ENCODE results near the gene TM9SF1.
A peak's percentile ranks its signal among the peaks of the same experiment; 100 is the strongest.
"Not testable (repeated sequence)": the region's sequence is repeated elsewhere in the genome, so short reads cannot be mapped to it uniquely, and the experiment has no call there.

The TM9SF1 gene

DNA sequence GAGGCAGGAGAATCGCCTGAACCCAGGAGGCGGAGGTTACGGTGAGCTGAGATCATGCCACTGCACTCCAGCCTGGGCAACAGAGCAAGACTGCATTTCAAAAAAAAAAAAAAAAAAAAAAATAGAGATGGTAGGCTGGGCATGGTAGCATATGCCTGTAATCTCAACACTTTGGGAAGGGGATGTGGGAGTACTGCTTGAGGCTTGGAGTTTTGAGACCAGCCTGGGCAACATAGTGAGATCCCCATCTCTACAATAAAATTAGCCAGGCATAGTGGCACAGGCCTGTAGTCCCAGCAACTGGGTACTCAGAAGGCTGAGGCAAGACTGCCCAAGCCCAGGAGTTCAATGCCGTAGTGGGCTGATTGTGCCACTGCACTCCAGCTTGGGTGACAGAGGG is 27.7 kb upstream of the TM9SF1 start:
- DNase-seq, result not testable (repeated sequence)

- DNase-seq, result no peak
Measured at GRCh38 chr14:24219521-24219920, 24.3 kb upstream of the TM9SF1 start.

- no peak for DNase-seq
Measured at GRCh38 chr14:24219080-24219479, 23.8 kb upstream of the TM9SF1 start.

GRCh38 chr14:24216876-24217275 is 21.6 kb upstream of the TM9SF1 start:
- not testable (repeated sequence) for DNase-seq

DNA sequence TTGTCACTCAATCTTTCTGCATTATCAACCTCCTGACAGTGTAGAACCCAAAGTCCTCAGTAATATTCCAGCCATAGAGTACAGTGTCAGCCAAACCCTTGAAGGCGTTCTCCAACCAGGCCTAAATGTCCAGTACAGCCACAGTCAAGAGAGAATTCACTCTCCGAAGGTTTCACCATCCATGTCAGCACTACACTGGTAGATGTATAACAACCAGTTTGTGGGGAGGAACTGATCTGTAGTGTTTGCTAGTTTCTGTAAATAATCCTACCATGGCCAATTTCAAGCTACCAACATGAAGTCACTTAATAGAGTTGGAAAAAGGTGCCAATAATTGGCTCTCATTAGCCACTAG is 21.1 kb upstream of the TM9SF1 start:
- DNase-seq, result no peak

- peak; percentile 86 for DNase-seq
Measured at GRCh38 chr14:24215495-24216344, 20.5 kb upstream of the TM9SF1 start, which contains the start of gene MDP1. Gene MDP1, minus strand, starts transcription at chr14:24216066. Its CDS starts 111 bp downstream, at chr14:24215955.

- DNase-seq, result no peak
Measured at GRCh38 chr14:24213866-24214662, 18.8 kb upstream of the TM9SF1 start.

DNA sequence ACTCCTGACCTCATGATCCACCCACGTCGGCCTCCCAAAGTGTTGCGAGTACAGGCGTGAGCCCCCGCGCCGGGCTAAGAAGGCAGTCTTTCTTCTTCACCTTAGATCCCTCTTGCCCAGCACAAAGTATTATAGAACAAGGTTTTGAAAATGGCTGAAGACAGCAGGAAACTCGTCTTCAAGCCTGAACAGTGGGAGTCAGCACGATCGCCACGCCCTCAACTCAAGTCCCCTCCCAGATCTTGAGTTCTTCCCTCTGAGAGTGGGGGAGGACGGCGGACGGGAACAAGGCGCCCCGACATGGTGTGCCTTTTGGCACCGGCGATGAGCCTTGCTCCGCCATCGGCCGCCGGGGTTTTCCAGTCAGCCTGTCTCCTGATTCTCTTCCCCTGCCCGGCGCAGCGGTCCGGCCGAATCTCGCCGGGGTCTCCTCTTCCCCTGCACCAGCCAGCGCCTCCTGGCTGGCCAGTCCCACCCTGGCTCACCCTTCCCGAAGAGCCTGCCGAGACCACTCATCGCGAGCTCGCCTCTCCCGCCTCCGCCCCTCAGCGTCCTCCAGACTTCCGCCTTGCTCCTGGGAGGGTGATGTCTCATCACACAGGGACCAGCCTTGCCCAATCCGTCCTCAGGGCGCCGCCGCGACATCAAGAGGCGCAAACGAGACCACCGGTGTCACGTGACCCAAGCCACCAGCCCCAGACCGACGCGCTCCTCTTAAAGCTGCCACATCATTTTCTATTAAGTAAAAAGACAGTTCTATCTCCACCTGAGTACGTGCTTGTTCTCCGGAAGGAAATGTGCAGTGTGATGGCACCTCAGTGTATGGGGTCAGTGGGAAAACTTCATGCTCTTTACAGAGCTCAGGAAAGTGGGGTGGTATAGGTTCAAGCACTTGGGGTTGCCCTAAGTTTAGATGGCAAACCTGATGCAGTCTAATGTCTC is 18.0 kb upstream of the TM9SF1 start, which contains the start of gene CHMP4A:
Gene CHMP4A, minus strand, starts transcription at position 565 of the 942 bp plus-strand sequence. Its CDS starts 49 bp downstream, at position 516.
- DNase-seq, result peak; percentile 98

DNA sequence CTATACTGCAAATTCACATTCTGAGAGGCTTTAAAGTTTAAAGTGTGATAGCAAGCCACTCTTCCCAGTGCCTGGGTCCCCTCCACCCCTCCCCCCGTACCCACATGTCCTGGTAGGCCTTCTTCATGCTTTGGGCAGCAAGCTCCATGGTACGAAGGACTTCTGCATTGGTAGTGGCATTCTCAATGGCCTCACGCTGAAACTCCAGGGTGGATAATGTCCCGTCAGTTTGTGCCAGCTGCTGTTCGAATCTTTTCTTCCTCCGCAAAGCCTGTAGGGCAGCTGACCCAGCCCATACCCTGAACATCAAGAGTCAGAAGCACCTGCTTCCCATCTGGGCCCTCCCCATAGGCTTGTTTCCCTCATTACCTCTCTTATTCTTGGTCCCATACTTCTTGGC is 16.1 kb upstream of the TM9SF1 start:
- DNase-seq, result no peak

GRCh38 chr14:24207625-24208024 is 12.4 kb upstream of the TM9SF1 start:
- no peak for DNase-seq

DNA sequence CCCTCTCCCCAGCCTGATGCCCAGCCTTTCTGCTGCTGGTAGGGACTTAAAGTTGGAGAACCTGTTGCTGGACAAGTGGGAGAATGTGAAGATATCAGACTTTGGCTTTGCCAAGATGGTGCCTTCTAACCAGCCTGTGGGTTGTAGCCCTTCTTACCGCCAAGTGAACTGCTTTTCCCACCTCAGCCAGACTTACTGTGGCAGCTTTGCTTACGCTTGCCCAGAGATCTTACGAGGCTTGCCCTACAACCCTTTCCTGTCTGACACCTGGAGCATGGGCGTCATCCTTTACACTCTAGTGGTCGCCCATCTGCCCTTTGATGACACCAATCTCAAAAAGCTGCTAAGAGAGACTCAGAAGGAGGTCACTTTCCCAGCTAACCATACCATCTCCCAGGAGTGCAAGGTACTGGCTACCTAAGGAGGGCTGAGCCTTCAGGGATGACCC is 11.9 kb upstream of the TM9SF1 start:
- DNase-seq, result no peak

GRCh38 chr14:24206260-24207103 is 11.2 kb upstream of the TM9SF1 start:
- no peak for DNase-seq

DNA sequence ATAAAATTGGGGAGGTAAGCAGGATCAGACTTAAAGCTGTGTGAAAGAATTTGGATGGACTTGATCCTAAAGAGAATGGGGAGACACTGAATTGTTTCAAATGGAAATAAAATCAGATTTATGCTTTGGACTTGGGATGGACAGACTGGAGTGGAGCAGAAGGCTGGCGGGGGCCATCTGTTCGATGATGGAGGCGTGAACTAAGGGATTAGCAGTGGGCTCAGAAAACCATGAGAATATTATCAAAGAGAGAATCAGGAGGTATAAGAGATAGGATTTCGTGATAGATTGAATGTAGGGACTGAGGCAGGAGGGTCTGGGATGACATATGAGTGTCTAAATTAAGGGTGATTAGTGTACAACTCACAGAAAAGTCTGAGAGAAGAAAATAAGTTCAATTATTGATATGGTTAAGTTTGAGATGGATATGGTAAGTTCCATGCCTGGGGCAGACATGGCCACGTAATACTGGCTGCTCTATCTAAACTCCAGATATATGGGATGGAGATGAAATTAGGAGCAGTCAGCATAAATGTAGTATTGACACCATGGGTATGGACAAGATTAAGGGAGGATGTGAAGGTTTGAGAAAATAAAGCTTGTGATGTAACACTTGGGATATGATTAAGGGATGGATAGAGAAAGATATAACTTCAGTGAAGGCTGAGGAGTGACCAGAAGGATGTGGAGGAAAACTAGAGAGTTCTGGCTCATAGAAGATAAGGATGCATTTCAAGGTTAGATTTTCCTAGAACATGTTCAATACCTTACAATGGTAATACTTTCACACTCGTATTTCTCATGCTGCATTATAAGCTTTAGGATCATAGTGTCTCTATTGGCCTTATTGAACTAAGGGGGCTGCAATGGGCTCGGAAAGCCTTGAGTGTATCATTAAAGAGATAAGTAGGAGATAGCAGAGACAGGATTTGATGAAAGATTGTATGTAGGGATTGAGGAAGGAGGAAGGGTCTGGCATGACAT is 9.2 kb upstream of the TM9SF1 start:
- no peak for DNase-seq

- DNase-seq, result not testable (repeated sequence)
Measured at GRCh38 chr14:24203249-24203886, 8.1 kb upstream of the TM9SF1 start.

DNA sequence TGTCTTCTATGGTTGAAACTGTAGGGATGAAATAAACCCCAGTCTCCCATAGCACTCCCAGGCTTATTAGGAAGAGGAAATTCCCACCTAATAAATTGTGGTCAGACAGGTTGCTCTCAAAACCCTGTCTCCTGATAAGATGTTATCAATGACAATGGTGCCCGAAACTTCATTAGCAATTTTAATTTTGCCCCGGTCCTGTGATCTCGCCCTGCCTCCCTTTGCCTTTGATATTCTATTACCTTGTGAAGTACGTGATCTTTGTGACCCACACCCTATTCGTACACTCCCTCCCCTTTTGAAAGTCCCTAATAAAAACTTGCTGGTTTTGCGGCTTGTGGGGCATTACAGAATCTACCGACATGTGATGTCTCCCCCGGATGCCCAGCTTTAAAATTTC is 7.3 kb upstream of the TM9SF1 start:
- not testable (repeated sequence) for DNase-seq

DNA sequence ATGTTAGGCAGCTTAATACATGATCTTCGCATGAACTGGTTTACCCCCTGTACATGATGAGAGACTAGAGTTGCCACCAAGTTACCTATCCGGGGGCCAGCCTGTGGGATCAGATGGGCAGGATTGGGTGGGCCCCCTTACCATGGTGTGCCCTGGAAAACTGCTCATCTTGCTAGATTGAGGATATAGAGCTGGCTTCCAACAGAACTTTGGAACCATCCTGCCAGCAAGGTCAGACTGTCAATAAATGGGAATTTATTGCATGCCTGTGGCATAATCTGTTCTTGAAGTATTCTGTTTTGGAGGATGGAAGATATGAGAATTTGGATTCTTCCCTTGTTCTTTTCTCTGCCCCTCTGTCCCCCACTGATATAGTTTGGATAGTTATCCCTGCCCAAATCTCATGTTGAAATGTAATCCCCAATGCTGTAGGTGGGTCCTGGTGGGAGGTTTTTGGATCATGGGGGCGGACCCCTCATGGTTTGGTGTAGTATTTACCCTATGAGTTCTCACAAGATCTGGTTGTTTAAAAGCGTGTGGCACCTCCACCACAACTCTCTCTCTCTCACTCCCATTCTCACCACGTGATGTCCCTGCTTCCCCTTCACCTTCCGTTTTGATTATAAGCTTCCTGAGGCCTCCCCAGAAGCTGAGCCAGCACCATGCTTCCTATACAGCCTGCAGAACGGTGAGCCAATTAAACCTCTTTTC is 3.7 kb upstream of the TM9SF1 start:
- no peak for DNase-seq

GRCh38 chr14:24197056-24197450 is 1.8 kb upstream of the TM9SF1 start:
- DNase-seq, result no peak

DNA sequence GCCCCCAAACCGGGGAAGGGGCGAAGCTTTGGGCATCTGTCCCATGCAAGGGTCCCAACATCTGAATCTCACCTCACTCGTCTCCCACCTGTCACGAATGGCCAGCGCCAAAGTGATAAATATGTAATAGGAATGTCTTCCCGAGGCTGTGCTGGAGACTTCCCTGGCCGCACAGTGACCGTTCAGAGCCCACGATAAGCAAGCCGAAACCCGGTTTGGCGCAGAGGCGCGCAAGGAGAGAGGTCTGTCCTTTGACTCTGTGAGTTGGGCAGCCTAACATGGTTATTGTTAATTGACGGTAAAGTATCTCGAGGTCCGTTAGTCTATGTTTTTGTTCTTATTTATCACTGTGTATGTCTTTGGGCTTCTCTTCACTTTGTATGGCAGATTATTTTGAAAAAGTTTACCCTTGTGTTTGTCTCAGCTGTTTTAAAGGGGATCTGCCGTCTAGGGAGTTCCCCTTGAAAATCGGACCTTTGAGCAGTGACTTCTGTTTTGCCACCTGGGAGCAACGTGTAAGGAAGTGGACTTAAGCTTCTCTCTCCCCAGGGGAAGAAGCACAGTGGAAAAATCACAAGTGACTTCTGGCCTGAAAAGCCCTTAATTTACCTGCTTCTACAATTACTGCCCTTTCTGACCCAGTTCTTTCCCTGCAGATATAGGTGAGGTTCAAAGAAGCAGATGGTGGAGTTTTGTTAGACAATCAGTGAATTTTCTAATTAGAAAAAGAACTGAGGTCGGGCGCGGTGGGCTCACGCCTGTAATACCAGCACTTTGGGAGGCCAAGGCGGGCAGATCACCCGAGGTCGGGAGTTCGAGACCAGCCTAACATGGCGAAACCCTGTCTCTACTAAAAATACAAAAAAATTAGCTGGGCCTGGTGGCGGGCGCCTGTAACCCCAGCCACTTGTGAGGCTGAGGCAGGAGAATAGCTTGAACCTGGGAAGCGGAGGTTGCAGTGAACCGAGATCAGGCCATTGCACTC is 1.1 kb upstream of the TM9SF1 start:
- DNase-seq, result no peak
